PC-3 (cell line): ENCODE data around the gene NCOR2. TPM values are rescaled to one million over a fixed set of nuclear protein-coding genes. Genes with fewer than 3 reads are reported as not detected.

Experiments
- ATAC-seq: fragments of 200-7000 bp; cut with Tn5 transposase; 2 replicates; pipeline ENCODE4 v1.9.1; 2020; ENCODE audit warnings: mild to moderate bottlenecking, moderate library complexity
- BruUV-seq: library from RNA; stranded (reverse); fragments of 400-500 nt; replicated peaks from 2 replicates; lab custom pipeline; 2021; lab: Mats Ljungman, UMichigan
- CTCF ChIA-PET: fragments of 300-600 bp; sonication (Branson Sonifier 250); formaldehyde crosslinking; loops from one replicate; lab custom pipeline; 2022; ENCODE audit warnings: antibody characterized with exemption; lab: Charles Lee
- POLR2A ChIA-PET: fragments of 300-600 bp; sonication (Branson Sonifier 250); formaldehyde crosslinking; loops from one replicate; lab custom pipeline; 2022; ENCODE audit warnings: antibody characterized with exemption; ENCODE audit not compliant: unreplicated experiment; lab: Charles Lee
- DNase-seq: peaks from one replicate; pipeline ENCODE4 v3.0.0-alpha.2; 2015
- H2AFZ ChIP-seq: fragments of 300-600 bp; sonication (generic); 2 replicates; pipeline ENCODE4 v1.6.0; 2016; ENCODE audit warnings: antibody characterized with exemption, low read length
- H3F3A ChIP-seq: fragments of 300-600 bp; sonication (generic); one replicate; pipeline ENCODE4 v1.6.0; 2017; ENCODE audit warnings: antibody characterized with exemption, low read length, control low read depth, mild to moderate bottlenecking; ENCODE audit not compliant: unreplicated experiment
- H3K27ac ChIP-seq: fragments of 300-600 bp; sonication (generic); 2 replicates; pipeline ENCODE4 v1.5.1; 2016; ENCODE audit warnings: mild to moderate bottlenecking, low read length
- H3K27me3 ChIP-seq: fragments of 300-600 bp; sonication (generic); 2 replicates; pipeline ENCODE4 v1.6.1; 2016; ENCODE audit warnings: low read length, mixed read lengths
- H3K36me3 ChIP-seq: fragments of 300-600 bp; sonication (generic); 2 replicates; pipeline ENCODE4 v1.6.1; 2016; ENCODE audit warnings: low read depth, mixed run types, low read length, mixed read lengths
- H3K4me1 ChIP-seq: fragments of 300-600 bp; sonication (generic); 2 replicates; pipeline ENCODE4 v1.5.1; 2016; ENCODE audit warnings: low read length; ENCODE audit not compliant: insufficient read depth
- H3K4me2 ChIP-seq: fragments of 300-600 bp; sonication (generic); 2 replicates; pipeline ENCODE4 v1.6.0; 2016; ENCODE audit warnings: low read length
- H3K4me3 ChIP-seq: fragments of 300-600 bp; sonication (generic); 2 replicates; pipeline ENCODE4 v1.5.1; 2016; ENCODE audit warnings: mild to moderate bottlenecking, low read length, mixed read lengths
- H3K79me2 ChIP-seq: fragments of 300-600 bp; sonication (generic); 2 replicates; pipeline ENCODE4 v1.6.1; 2017; ENCODE audit warnings: low read length, mixed read lengths
- H3K9ac ChIP-seq: fragments of 300-600 bp; sonication (generic); 2 replicates; pipeline ENCODE4 v1.6.0; 2016; ENCODE audit warnings: mild to moderate bottlenecking, low read length
- H3K9me2 ChIP-seq: fragments of 300-600 bp; sonication (generic); replicated peaks from 2 replicates; pipeline ENCODE4 v1.6.1; 2016; ENCODE audit warnings: mixed run types, low read length, mixed read lengths
- H3K9me3 ChIP-seq: fragments of 300-600 bp; sonication (generic); 2 replicates; pipeline ENCODE4 v1.6.1; 2016; ENCODE audit warnings: low read length, mixed read lengths
- H4K20me1 ChIP-seq: fragments of 300-600 bp; sonication (generic); 2 replicates; pipeline ENCODE4 v1.6.1; 2016; ENCODE audit warnings: low read length, mixed read lengths
- CTCF ChIP-seq: fragments of 300-600 bp; sonication (generic); conservative IDR thresholded peaks from 2 replicates; pipeline ENCODE4 v1.5.1; 2017; ENCODE audit warnings: antibody characterized with exemption, low read depth, mild to moderate bottlenecking, low read length
- EZH2 ChIP-seq: fragments of 300-600 bp; sonication (generic); IDR thresholded peaks from one replicate; pipeline ENCODE4 v1.6.1; 2017; ENCODE audit warnings: antibody characterized with exemption, mild to moderate bottlenecking, low read length; ENCODE audit not compliant: unreplicated experiment
- EZH2phosphoT487 ChIP-seq: fragments of 300-600 bp; sonication (generic); IDR thresholded peaks from 2 replicates; pipeline ENCODE4 v1.6.1; 2018; ENCODE audit warnings: mild to moderate bottlenecking, antibody characterized with exemption, low read length, borderline replicate concordance
- intact Hi-C: fragments of 100-400 bp; cut with micrococcal nuclease; formaldehyde crosslinking; loops from 2 replicates; pipeline ENCODE4 v1.9.0; 2023
- total RNA-seq: library from RNA; depleted of rRNA; stranded (reverse); fragments of >200 nt; gene quantifications from 2 replicates; pipeline ENCODE4 v1.2.3, GENCODE V29; 2014

NCOR2 gene
- total RNA-seq, 1 experiment from 2014 or later, result 117 TPM

GRCh38 chr12:124555168-124556073 lies 12.0 kb downstream of the NCOR2 start:
- Histone ChIP-seq H3K79me2 (peaks cover 98% of the 10 kb centered on the region), H3K27ac (no peak overlapping the region), H3K4me2 (no peak overlapping the region), H4K20me1 (peaks cover 40% of the 10 kb centered on the region), H2AFZ (no peak overlapping the region), H3K27me3 (no peaks in the 10 kb centered on the region), H3K9ac (no peak overlapping the region), H3F3A (no peaks in the 10 kb centered on the region), H3K9me2 (no peaks in the 10 kb centered on the region), H3K4me3 (no peak overlapping the region), H3K4me1 (peaks cover 19% of the 10 kb centered on the region), H3K9me3 (no peaks in the 10 kb centered on the region), H3K36me3 (no peaks in the 10 kb centered on the region)
- ChIA-PET POLR2A (no interaction called here), CTCF (no interaction called here)
- no peak for DNase-seq
- no TSS peak for BruUV-seq
- no peak for TF ChIP-seq EZH2phosphoT487
- no peak for TF ChIP-seq CTCF
- no peak for TF ChIP-seq EZH2
- ATAC-seq, result no peak
- intact Hi-C loops, result no loop called here

DNA sequence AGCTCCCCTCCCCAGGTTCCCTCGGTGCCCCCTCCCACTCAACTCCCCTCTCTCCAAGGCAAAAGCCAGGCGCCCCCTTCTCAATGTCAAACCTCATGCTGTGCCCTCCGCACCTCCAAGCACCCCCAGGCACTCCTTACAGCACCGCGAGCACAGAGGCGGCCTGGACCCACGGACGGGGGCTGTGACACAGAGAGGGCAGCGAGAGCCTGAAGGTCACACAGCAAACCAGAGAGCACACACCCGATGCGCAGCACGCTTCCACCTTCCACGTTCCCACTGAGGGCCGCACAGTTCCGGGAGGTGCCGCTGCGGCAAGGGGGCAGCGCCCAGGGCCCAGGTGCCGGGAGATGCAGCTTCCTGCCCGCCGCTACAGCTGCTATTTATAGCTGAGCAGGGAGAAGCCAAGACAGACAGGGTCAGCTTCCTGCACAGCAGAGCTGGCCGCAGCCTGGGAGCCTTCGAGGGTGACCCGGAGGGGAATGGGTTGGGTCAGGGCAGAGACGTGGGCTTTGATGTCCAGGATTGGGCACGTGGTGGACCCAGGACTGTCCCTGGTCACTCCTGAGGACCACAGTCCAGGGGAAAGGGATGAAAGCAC lies 12.9 kb downstream of the NCOR2 start:
- Histone ChIP-seq H3K27ac (no peak overlapping the region), H3K36me3 (no peaks in the 10 kb centered on the region), H3K4me3 (no peak overlapping the region), H3K4me1 (peaks cover 25% of the 10 kb centered on the region), H2AFZ (no peak overlapping the region), H3K9ac (no peak overlapping the region), H3K9me3 (no peaks in the 10 kb centered on the region), H3K27me3 (no peaks in the 10 kb centered on the region), H3F3A (no peaks in the 10 kb centered on the region), H3K79me2 (peaks cover 98% of the 10 kb centered on the region), H3K4me2 (no peak overlapping the region), H4K20me1 (peaks cover 42% of the 10 kb centered on the region), H3K9me2 (no peaks in the 10 kb centered on the region)
- no peak for TF ChIP-seq EZH2phosphoT487
- no peak for DNase-seq
- POLR2A ChIA-PET, result no interaction called here
- CTCF ChIA-PET, result no interaction called here
- BruUV-seq, result no TSS peak
- no peak for ATAC-seq
- intact Hi-C loops, result no loop called here

DNA sequence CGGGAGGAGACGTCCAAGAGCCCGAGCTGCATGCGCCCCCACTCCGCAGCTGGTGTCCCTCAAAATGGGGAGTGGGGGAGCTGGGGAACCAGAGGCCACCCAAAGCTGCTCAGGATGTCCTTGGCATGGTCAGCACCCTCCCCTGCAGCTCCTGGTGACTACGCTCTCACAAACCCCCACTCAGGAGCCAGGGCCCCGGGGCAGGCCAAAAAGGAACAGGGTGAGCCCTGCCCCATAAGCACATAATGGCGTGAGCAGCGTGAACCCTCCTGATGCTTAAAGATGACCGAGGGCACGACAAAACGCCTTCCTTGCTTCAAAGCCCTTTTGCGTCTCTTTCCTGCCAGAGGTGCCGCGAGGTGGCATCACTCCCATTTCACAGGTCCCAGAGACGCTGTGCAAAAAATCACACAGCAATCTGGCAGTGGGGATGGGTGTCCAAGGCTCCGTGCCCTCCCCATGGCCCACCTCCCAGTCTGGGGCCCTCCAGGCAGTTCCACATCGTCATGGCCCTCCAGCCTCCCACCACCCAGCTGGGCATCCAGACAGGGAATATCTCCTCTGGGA lies 13.5 kb downstream of the NCOR2 start:
- no peaks in the 10 kb centered on the region for H3F3A ChIP-seq
- ChIA-PET POLR2A (no interaction called here), CTCF (no interaction called here)
- no peak overlapping the region for H3K27ac ChIP-seq
- no peak for TF ChIP-seq EZH2
- no peak for TF ChIP-seq CTCF
- no peak for TF ChIP-seq EZH2phosphoT487
- ATAC-seq (no peak), DNase-seq (no peak)
- BruUV-seq, result no TSS peak
- no peak overlapping the region for H3K4me2 ChIP-seq
- H3K79me2 ChIP-seq, result peaks cover 98% of the 10 kb centered on the region
- no peaks in the 10 kb centered on the region for H3K36me3 ChIP-seq
- H3K27me3 ChIP-seq, result no peaks in the 10 kb centered on the region
- H3K4me1 ChIP-seq, result peaks cover 25% of the 10 kb centered on the region
- H3K4me3 ChIP-seq, result no peak overlapping the region
- no peak overlapping the region for H3K9ac ChIP-seq
- H2AFZ ChIP-seq, result no peak overlapping the region
- intact Hi-C loops, result no loop called here
- H3K9me3 ChIP-seq, result no peaks in the 10 kb centered on the region
- H4K20me1 ChIP-seq, result peaks cover 42% of the 10 kb centered on the region; the same call in 1 of the 2 replicates
- no peaks in the 10 kb centered on the region for H3K9me2 ChIP-seq
